Activated CD4-positive, alpha-beta T cell treated with anti-CD3 and anti-CD28 coated beads, Interleukin-2, amount 10 ng/mL, durations not matched to agents 7 days and 5 days (primary cell): ENCODE measurements around the gene CHTF8. TPM values are rescaled to one million over a fixed set of nuclear protein-coding genes. Genes with fewer than 3 reads are reported as not detected.

Experiments used
- CTCF ChIA-PET: fragments of 350-600 bp; sonication (Branson Sonifier 250); formaldehyde crosslinking; loops from one replicate; lab custom pipeline; 2021; ENCODE audit warnings: antibody characterized with exemption; lab: Charles Lee
- POLR2A ChIA-PET: fragments of 350-600 bp; sonication (Branson Sonifier 250); formaldehyde crosslinking; loops from one replicate; lab custom pipeline; 2021; ENCODE audit warnings: antibody characterized with exemption; lab: Charles Lee
- DNase-seq: peaks from one replicate; pipeline ENCODE4 v3.0.0-alpha.2; 2020
- H3K27ac Mint-ChIP-seq: one replicate; pipeline ENCODE4 v1.8.0; 2021; ENCODE audit warnings: mild to moderate bottlenecking, moderate library complexity, mixed read lengths
- H3K27me3 Mint-ChIP-seq: one replicate; pipeline ENCODE4 v1.8.0; 2021; ENCODE audit warnings: mixed read lengths
- H3K36me3 Mint-ChIP-seq: one replicate; pipeline ENCODE4 v1.8.0; 2021; ENCODE audit warnings: low read depth, mixed read lengths
- H3K4me1 Mint-ChIP-seq: one replicate; pipeline ENCODE4 v1.8.0; 2021; ENCODE audit warnings: mixed read lengths
- H3K4me3 Mint-ChIP-seq: one replicate; pipeline ENCODE4 v1.8.0; 2021; ENCODE audit warnings: mild to moderate bottlenecking, moderate library complexity, mixed read lengths
- H3K9me3 Mint-ChIP-seq: one replicate; pipeline ENCODE4 v1.8.0; 2021; ENCODE audit warnings: mixed read lengths
- total RNA-seq, 2 experiments: library from RNA; stranded (reverse); gene quantifications; one replicate each; pipeline ENCODE4 v1.2.3, GENCODE V29; 2021

The CHTF8 gene
- total RNA-seq, 2 experiments from 2014 or later: 132 to 165 TPM

GRCh38 chr16:69089091-69089910, 43.1 kb downstream of the CHTF8 start:
- H3K36me3 Mint-ChIP-seq: peaks cover 10% of the 10 kb centered on the region
- peak; percentile 19 for DNase-seq
- ChIA-PET CTCF (interaction anchor here (0.6 to 1.0 kb wide), 2 partner anchors 22 to 184 kb away, joined by 3 to 4 read pairs; no protein-coding TSS in a partner anchor), POLR2A (no interaction called here)
- no peak overlapping the region for H3K27ac Mint-ChIP-seq
- H3K4me1 Mint-ChIP-seq: peaks cover 21% of the 10 kb centered on the region
- H3K9me3 Mint-ChIP-seq: no peaks in the 10 kb centered on the region
- H3K4me3 Mint-ChIP-seq: no peak overlapping the region
- H3K27me3 Mint-ChIP-seq: no peaks in the 10 kb centered on the region

GRCh38 chr16:69088684-69089083, 43.7 kb downstream of the CHTF8 start:
- CTCF ChIA-PET: interaction anchor here (1.0 kb wide), 1 partner anchor 23 kb away, joined by 3 read pairs; no protein-coding TSS in a partner anchor
- Mint-ChIP-seq H3K4me1 (peaks cover 21% of the 10 kb centered on the region), H3K36me3 (peaks cover 10% of the 10 kb centered on the region)

GRCh38 chr16:69087161-69087581, 45.2 kb downstream of the CHTF8 start:
- H3K36me3 Mint-ChIP-seq: peaks cover 13% of the 10 kb centered on the region
- no peak overlapping the region for H3K27ac Mint-ChIP-seq
- ChIA-PET CTCF (no interaction called here), POLR2A (no interaction called here)
- peaks cover 21% of the 10 kb centered on the region for H3K4me1 Mint-ChIP-seq
- H3K27me3 Mint-ChIP-seq: no peaks in the 10 kb centered on the region
- no peak overlapping the region for H3K4me3 Mint-ChIP-seq
- no peak for DNase-seq
- H3K9me3 Mint-ChIP-seq: no peaks in the 10 kb centered on the region

More at GRCh38 chr16:69088684-69089083, 43.7 kb downstream of the CHTF8 start:
- H3K4me3 Mint-ChIP-seq: no peak overlapping the region
- no peak for DNase-seq
- no peak overlapping the region for H3K27ac Mint-ChIP-seq
- H3K27me3 Mint-ChIP-seq: no peaks in the 10 kb centered on the region
- POLR2A ChIA-PET: no interaction called here
- H3K9me3 Mint-ChIP-seq: no peaks in the 10 kb centered on the region

- H3K27me3 Mint-ChIP-seq: no peaks in the 10 kb centered on the region
- no peak overlapping the region for H3K4me3 Mint-ChIP-seq
- H3K27ac Mint-ChIP-seq: no peak overlapping the region
- H3K36me3 Mint-ChIP-seq: peaks cover 13% of the 10 kb centered on the region
- H3K4me1 Mint-ChIP-seq: peaks cover 21% of the 10 kb centered on the region
- ChIA-PET CTCF (interaction anchor here (0.7 to 1.6 kb wide), 2 partner anchors 19 to 21 kb away, joined by 3 to 4 read pairs; partner anchors contain the start of gene HAS3), POLR2A (no interaction called here)
- no peak for DNase-seq
- no peaks in the 10 kb centered on the region for H3K9me3 Mint-ChIP-seq
These were observed 47.2 kb downstream of the CHTF8 start for GRCh38 chr16:69085032-69085695.

GRCh38 chr16:69084289-69084688, 48.1 kb downstream of the CHTF8 start:
- POLR2A ChIA-PET: no interaction called here

GRCh38 chr16:69083306-69083941, 49.0 kb downstream of the CHTF8 start:
- no peaks in the 10 kb centered on the region for H3K9me3 Mint-ChIP-seq
- CTCF ChIA-PET: interaction anchor here (1.2 kb wide), 1 partner anchor 18 kb away, joined by 3 read pairs; no protein-coding TSS in a partner anchor
- no peak for DNase-seq

More at GRCh38 chr16:69084289-69084688, 48.1 kb downstream of the CHTF8 start:
- no peaks in the 10 kb centered on the region for H3K9me3 Mint-ChIP-seq
- no peak overlapping the region for H3K4me3 Mint-ChIP-seq
- peaks cover 17% of the 10 kb centered on the region for H3K4me1 Mint-ChIP-seq
- DNase-seq: no peak
- no peaks in the 10 kb centered on the region for H3K27me3 Mint-ChIP-seq
- no peak overlapping the region for H3K27ac Mint-ChIP-seq
- CTCF ChIA-PET: interaction anchor here (1.6 kb wide), 1 partner anchor 22 kb away, joined by 3 read pairs; the partner anchor contains the start of gene HAS3
- peaks cover 13% of the 10 kb centered on the region for H3K36me3 Mint-ChIP-seq

GRCh38 chr16:69079697-69080096, 52.7 kb downstream of the CHTF8 start:
- Mint-ChIP-seq H3K27me3 (no peaks in the 10 kb centered on the region), H3K9me3 (no peaks in the 10 kb centered on the region), H3K4me1 (no peaks in the 10 kb centered on the region), H3K4me3 (no peak overlapping the region), H3K36me3 (peaks cover 3% of the 10 kb centered on the region), H3K27ac (no peak overlapping the region)
- no peak for DNase-seq
- ChIA-PET CTCF (no interaction called here), POLR2A (no interaction called here)

More at GRCh38 chr16:69083306-69083941, 49.0 kb downstream of the CHTF8 start:
- Mint-ChIP-seq H3K27me3 (no peaks in the 10 kb centered on the region), H3K36me3 (peaks cover 13% of the 10 kb centered on the region), H3K4me1 (peaks cover 10% of the 10 kb centered on the region), H3K27ac (no peak overlapping the region), H3K4me3 (no peak overlapping the region)
- POLR2A ChIA-PET: no interaction called here

- H3K27ac Mint-ChIP-seq: no peak overlapping the region
- peaks cover 3% of the 10 kb centered on the region for H3K36me3 Mint-ChIP-seq
- no peak overlapping the region for H3K4me3 Mint-ChIP-seq
- ChIA-PET CTCF (no interaction called here), POLR2A (no interaction called here)
- no peak for DNase-seq
- H3K27me3 Mint-ChIP-seq: no peaks in the 10 kb centered on the region
- no peaks in the 10 kb centered on the region for H3K9me3 Mint-ChIP-seq
- H3K4me1 Mint-ChIP-seq: no peaks in the 10 kb centered on the region
These were observed 54.3 kb downstream of the CHTF8 start for GRCh38 chr16:69078073-69078472.

GRCh38 chr16:69077251-69077650, 55.1 kb downstream of the CHTF8 start:
- Mint-ChIP-seq H3K27ac (no peak overlapping the region), H3K36me3 (no peaks in the 10 kb centered on the region), H3K9me3 (no peaks in the 10 kb centered on the region), H3K4me3 (no peak overlapping the region), H3K4me1 (no peaks in the 10 kb centered on the region), H3K27me3 (no peaks in the 10 kb centered on the region)
- DNase-seq: no peak
- ChIA-PET CTCF (no interaction called here), POLR2A (interaction anchor here (0.7 kb wide), 1 partner anchor 412 kb away, joined by 3 read pairs; no protein-coding TSS in a partner anchor)

GRCh38 chr16:69073181-69073702, 59.1 kb downstream of the CHTF8 start:
- no peaks in the 10 kb centered on the region for H3K27me3 Mint-ChIP-seq
- no peak overlapping the region for H3K27ac Mint-ChIP-seq
- H3K4me3 Mint-ChIP-seq: no peak overlapping the region
- H3K4me1 Mint-ChIP-seq: no peaks in the 10 kb centered on the region
- CTCF ChIA-PET: interaction anchor here (0.6 to 1.5 kb wide), 3 partner anchors 37 to 266 kb away, joined by 3 to 4 read pairs (median 4); no protein-coding TSS in a partner anchor
- DNase-seq: no peak
- POLR2A ChIA-PET: no interaction called here
- no peaks in the 10 kb centered on the region for H3K9me3 Mint-ChIP-seq
- H3K36me3 Mint-ChIP-seq: no peaks in the 10 kb centered on the region

GRCh38 chr16:69072640-69072974, 59.8 kb downstream of the CHTF8 start:
- Mint-ChIP-seq H3K27me3 (no peaks in the 10 kb centered on the region), H3K36me3 (no peaks in the 10 kb centered on the region), H3K27ac (no peak overlapping the region), H3K4me1 (no peaks in the 10 kb centered on the region), H3K4me3 (no peak overlapping the region), H3K9me3 (no peaks in the 10 kb centered on the region)
- ChIA-PET POLR2A (no interaction called here), CTCF (interaction anchor here (1.5 kb wide), 1 partner anchor 40 kb away, joined by 4 read pairs; no protein-coding TSS in a partner anchor)
- DNase-seq: no peak

- Mint-ChIP-seq H3K36me3 (no peaks in the 10 kb centered on the region), H3K27ac (no peak overlapping the region), H3K4me1 (no peaks in the 10 kb centered on the region), H3K27me3 (no peaks in the 10 kb centered on the region), H3K4me3 (no peak overlapping the region), H3K9me3 (no peaks in the 10 kb centered on the region)
- ChIA-PET CTCF (no interaction called here), POLR2A (no interaction called here)
- DNase-seq: no peak
These were observed 61.4 kb downstream of the CHTF8 start for GRCh38 chr16:69071036-69071435.
